IgD-negative memory B cell (primary cell): ENCODE measurements around the gene GART. TPM values are rescaled to one million over a fixed set of nuclear protein-coding genes. Genes with fewer than 3 reads are reported as not detected.

Experiments
- H3K27ac Mint-ChIP-seq, 3 donors: one replicate each; pipeline ENCODE4 v1.8.0; 2020 to 2022; ENCODE audit warnings: mild to moderate bottlenecking in 3 of 3, mixed read lengths in 3 of 3, moderate library complexity in 1 of 3
- H3K27me3 Mint-ChIP-seq: one replicate; pipeline ENCODE4 v1.8.0; 2021; ENCODE audit warnings: mixed read lengths
- H3K36me3 Mint-ChIP-seq: one replicate; pipeline ENCODE4 v1.8.0; 2020; ENCODE audit warnings: mild to moderate bottlenecking, mixed read lengths
- H3K4me1 Mint-ChIP-seq, 3 donors: one replicate each; pipeline ENCODE4 v1.8.0; 2020 to 2022; ENCODE audit warnings: mixed read lengths in 3 of 3, mild to moderate bottlenecking in 1 of 3
- H3K4me3 Mint-ChIP-seq, 4 donors: one replicate each; pipeline ENCODE4 v1.8.0; 2020 to 2022; ENCODE audit warnings: mild to moderate bottlenecking in 4 of 4, mixed read lengths in 4 of 4, moderate library complexity in 3 of 4
- H3K9me3 Mint-ChIP-seq, 3 donors: one replicate each; pipeline ENCODE4 v1.8.0; 2020 to 2021; ENCODE audit warnings: mixed read lengths in 3 of 3, mild to moderate bottlenecking in 1 of 3
- polyA plus RNA-seq: library from polyadenylated mRNA; unstranded; fragments of 300-500 nt; fragmentation: Illumina TruSeq; gene quantifications from one replicate; pipeline ENCODE4 v1.2.3, GENCODE V29; 2021

Gene GART
- polyA plus RNA-seq, 1 donor from 2014 or later: 44.7 TPM

- Mint-ChIP-seq H3K9me3 (no peaks in the 10 kb centered on the region), H3K4me3 (peak overlapping the region in 3 of 4 donors; percentile 30 to 68 (median 66)), H3K4me1 (peaks cover 14 to 28% (median 19%) of the 10 kb centered on the region in 3 donors), H3K36me3 (peaks cover under 1% of the 10 kb centered on the region), H3K27me3 (no peaks in the 10 kb centered on the region), H3K27ac (peak overlapping the region in 1 of 3 donors; percentile 34)
Measured at GRCh38 chr21:33546086-33546485, 4.2 kb upstream of the GART start.

GRCh38 chr21:33544451-33545195, 2.7 kb upstream of the GART start:
- Mint-ChIP-seq H3K4me3 (peak overlapping the region; percentile 96 to 100 (median 98)), H3K9me3 (no peaks in the 10 kb centered on the region), H3K36me3 (no peaks in the 10 kb centered on the region), H3K27me3 (no peaks in the 10 kb centered on the region), H3K27ac (peak overlapping the region in 2 of 3 donors; percentile 63 to 98), H3K4me1 (peaks cover 20 to 39% (median 26%) of the 10 kb centered on the region in 3 donors)

GRCh38 chr21:33543505-33544129, 1.7 kb upstream of the GART start:
- no peaks in the 10 kb centered on the region for H3K36me3 Mint-ChIP-seq
- peaks cover 20 to 37% (median 26%) of the 10 kb centered on the region in 3 donors for H3K4me1 Mint-ChIP-seq
- no peaks in the 10 kb centered on the region for H3K9me3 Mint-ChIP-seq
- peak overlapping the region; percentile 98 to 100 (median 99) for H3K27ac Mint-ChIP-seq
- H3K4me3 Mint-ChIP-seq: peak overlapping the region; percentile 96 to 100 (median 98)
- H3K27me3 Mint-ChIP-seq: no peaks in the 10 kb centered on the region

- peaks cover 20 to 34% (median 26%) of the 10 kb centered on the region in 3 donors for H3K4me1 Mint-ChIP-seq
Measured at GRCh38 chr21:33542640-33543504, 955 bp upstream of the GART start, which contains the start of gene SON. Gene SON, plus strand, starts transcription at chr21:33543038. Its CDS starts 55 bp downstream, at chr21:33543093.

GRCh38 chr21:33541105-33541711, 709 bp downstream of the GART start:
- H3K27me3 Mint-ChIP-seq: no peaks in the 10 kb centered on the region
- peak overlapping the region; percentile 96 to 100 (median 98) for H3K4me3 Mint-ChIP-seq
- H3K4me1 Mint-ChIP-seq: peaks cover 26 to 37% (median 33%) of the 10 kb centered on the region in 3 donors
- H3K36me3 Mint-ChIP-seq: peaks cover 10% of the 10 kb centered on the region
- H3K9me3 Mint-ChIP-seq: no peaks in the 10 kb centered on the region
- peak overlapping the region; percentile 98 to 100 (median 99) for H3K27ac Mint-ChIP-seq

More at GRCh38 chr21:33542640-33543504, 955 bp upstream of the GART start, which contains the start of gene SON:
- H3K27me3 Mint-ChIP-seq: no peaks in the 10 kb centered on the region
- H3K27ac Mint-ChIP-seq: peak within 1 kb of the TSS; percentile 98 to 100 (median 99)
- no peaks in the 10 kb centered on the region for H3K9me3 Mint-ChIP-seq
- peak within 1 kb of the TSS; percentile 96 to 100 (median 98) for H3K4me3 Mint-ChIP-seq
- H3K36me3 Mint-ChIP-seq: peaks cover under 1% of the 10 kb centered on the region

- Mint-ChIP-seq H3K4me1 (peaks cover 23 to 33% (median 28%) of the 10 kb centered on the region in 3 donors), H3K27ac (peak overlapping the region; percentile 90 to 99 (median 98))
Measured at GRCh38 chr21:33540711-33541104, 1.2 kb downstream of the GART start.

GRCh38 chr21:33539616-33540015, 2.3 kb downstream of the GART start:
- Mint-ChIP-seq H3K36me3 (peaks cover 10% of the 10 kb centered on the region), H3K4me1 (peaks cover 18 to 27% (median 25%) of the 10 kb centered on the region in 3 donors), H3K27me3 (no peaks in the 10 kb centered on the region), H3K4me3 (no peak overlapping the region), H3K9me3 (no peaks in the 10 kb centered on the region), H3K27ac (no peak overlapping the region)

More at GRCh38 chr21:33540711-33541104, 1.2 kb downstream of the GART start:
- H3K36me3 Mint-ChIP-seq: peaks cover 10% of the 10 kb centered on the region
- no peaks in the 10 kb centered on the region for H3K9me3 Mint-ChIP-seq
- no peaks in the 10 kb centered on the region for H3K27me3 Mint-ChIP-seq
- peak overlapping the region; percentile 92 to 100 (median 97) for H3K4me3 Mint-ChIP-seq

GRCh38 chr21:33537212-33537611, 4.7 kb downstream of the GART start:
- Mint-ChIP-seq H3K27me3 (no peaks in the 10 kb centered on the region), H3K27ac (peak overlapping the region in 1 of 3 donors; percentile 61), H3K4me3 (peak overlapping the region in 1 of 4 donors; percentile 71), H3K36me3 (peaks cover 12% of the 10 kb centered on the region), H3K9me3 (no peaks in the 10 kb centered on the region), H3K4me1 (peaks cover 18 to 19% (median 19%) of the 10 kb centered on the region in 3 donors)

GRCh38 chr21:33531007-33531406, 10.9 kb downstream of the GART start:
- H3K27me3 Mint-ChIP-seq: no peaks in the 10 kb centered on the region
- no peaks in the 10 kb centered on the region for H3K9me3 Mint-ChIP-seq
- peaks cover 0 to 1% (median 0%) of the 10 kb centered on the region in 3 donors for H3K4me1 Mint-ChIP-seq
- no peak overlapping the region for H3K4me3 Mint-ChIP-seq
- H3K36me3 Mint-ChIP-seq: peaks cover 16% of the 10 kb centered on the region
- no peak overlapping the region for H3K27ac Mint-ChIP-seq

GRCh38 chr21:33522953-33523349, 19.0 kb downstream of the GART start:
- H3K36me3 Mint-ChIP-seq: peaks cover 7% of the 10 kb centered on the region
- H3K4me1 Mint-ChIP-seq: peaks cover 0 to 3% (median 0%) of the 10 kb centered on the region in 3 donors
- H3K4me3 Mint-ChIP-seq: no peak overlapping the region
- H3K27ac Mint-ChIP-seq: no peak overlapping the region
- H3K27me3 Mint-ChIP-seq: no peaks in the 10 kb centered on the region
- H3K9me3 Mint-ChIP-seq: no peaks in the 10 kb centered on the region

- H3K4me1 Mint-ChIP-seq: peaks cover 0 to 3% (median 0%) of the 10 kb centered on the region in 3 donors
- H3K27me3 Mint-ChIP-seq: no peaks in the 10 kb centered on the region
- no peak overlapping the region for H3K4me3 Mint-ChIP-seq
- peaks cover 7% of the 10 kb centered on the region for H3K36me3 Mint-ChIP-seq
- no peaks in the 10 kb centered on the region for H3K9me3 Mint-ChIP-seq
- H3K27ac Mint-ChIP-seq: no peak overlapping the region
Measured at GRCh38 chr21:33522297-33522952, 19.5 kb downstream of the GART start.

GRCh38 chr21:33518899-33519298, 23.0 kb downstream of the GART start:
- Mint-ChIP-seq H3K4me3 (no peak overlapping the region), H3K27ac (peak overlapping the region in 1 of 3 donors; percentile 48), H3K9me3 (no peaks in the 10 kb centered on the region), H3K27me3 (no peaks in the 10 kb centered on the region), H3K36me3 (peaks cover 10% of the 10 kb centered on the region), H3K4me1 (no peaks in the 10 kb centered on the region)

GRCh38 chr21:33514229-33514628, 27.7 kb downstream of the GART start:
- H3K9me3 Mint-ChIP-seq: no peaks in the 10 kb centered on the region
- no peak overlapping the region for H3K4me3 Mint-ChIP-seq
- H3K36me3 Mint-ChIP-seq: peaks cover 13% of the 10 kb centered on the region
- no peak overlapping the region for H3K27ac Mint-ChIP-seq
- H3K27me3 Mint-ChIP-seq: no peaks in the 10 kb centered on the region
- no peaks in the 10 kb centered on the region for H3K4me1 Mint-ChIP-seq

- Mint-ChIP-seq H3K9me3 (no peaks in the 10 kb centered on the region), H3K4me3 (no peak overlapping the region), H3K36me3 (peaks cover 16% of the 10 kb centered on the region), H3K4me1 (no peaks in the 10 kb centered on the region), H3K27ac (no peak overlapping the region), H3K27me3 (no peaks in the 10 kb centered on the region)
Measured at GRCh38 chr21:33512481-33512880, 29.4 kb downstream of the GART start.
